Activated CD4-positive, alpha-beta T cell treated with anti-CD3 and anti-CD28 coated beads, Interleukin-2, amount 10 ng/mL, durations not matched to agents 24 days and 14 days (primary cell): ENCODE measurements around the gene CTNNAL1. TPM values are rescaled to one million over a fixed set of nuclear protein-coding genes. Genes with fewer than 3 reads are reported as not detected.
"Not testable (repeated sequence)": the region's sequence is repeated elsewhere in the genome, so short reads cannot be mapped to it uniquely, and the experiment has no call there.

Experiments used
- DNase-seq: peaks from one replicate; pipeline ENCODE4 v3.0.0; 2022
- H3K27ac Mint-ChIP-seq: one replicate; pipeline ENCODE4 v1.8.0; 2022; ENCODE audit warnings: mild to moderate bottlenecking, mixed read lengths
- H3K27me3 Mint-ChIP-seq: one replicate; pipeline ENCODE4 v1.8.0; 2022; ENCODE audit warnings: mixed read lengths
- H3K36me3 Mint-ChIP-seq: one replicate; pipeline ENCODE4 v1.8.0; 2022; ENCODE audit warnings: low read depth, mild to moderate bottlenecking, mixed read lengths
- H3K4me1 Mint-ChIP-seq: one replicate; pipeline ENCODE4 v1.8.0; 2021; ENCODE audit warnings: mixed read lengths
- H3K4me3 Mint-ChIP-seq: one replicate; pipeline ENCODE4 v1.8.0; 2022; ENCODE audit warnings: mild to moderate bottlenecking, moderate library complexity, mixed read lengths
- H3K9me3 Mint-ChIP-seq: one replicate; pipeline ENCODE4 v1.8.0; 2021; ENCODE audit warnings: mixed read lengths
- intact Hi-C: fragments of 100-400 bp; cut with micrococcal nuclease; formaldehyde crosslinking; loops from one replicate; pipeline ENCODE4 v1.15.1; 2023
- total RNA-seq: library from RNA; stranded (reverse); gene quantifications from 2 replicates; pipeline ENCODE4 v1.2.3, GENCODE V29; 2022

CTNNAL1 gene
- total RNA-seq, 1 donor from 2014 or later, result 17.8 TPM

GRCh38 chr9:108997112-108997511 lies 16.2 kb downstream of the CTNNAL1 start:
- peaks cover 1% of the 10 kb centered on the region for H3K27me3 Mint-ChIP-seq
- intact Hi-C loops, result no loop called here
- no peak overlapping the region for H3K27ac Mint-ChIP-seq

GRCh38 chr9:108996643-108997042 lies 16.7 kb downstream of the CTNNAL1 start:
- no peak for DNase-seq
- Mint-ChIP-seq H3K27ac (no peak overlapping the region), H3K27me3 (no peaks in the 10 kb centered on the region), H3K4me1 (peaks cover 11% of the 10 kb centered on the region), H3K9me3 (no peaks in the 10 kb centered on the region), H3K36me3 (peaks cover 6% of the 10 kb centered on the region), H3K4me3 (no peak overlapping the region)
- intact Hi-C loops, result no loop called here

More at GRCh38 chr9:108997112-108997511, 16.2 kb downstream of the CTNNAL1 start:
- Mint-ChIP-seq H3K4me3 (no peak overlapping the region), H3K36me3 (peaks cover 6% of the 10 kb centered on the region), H3K4me1 (peaks cover 11% of the 10 kb centered on the region), H3K9me3 (peaks cover under 1% of the 10 kb centered on the region)
- no peak for DNase-seq

GRCh38 chr9:108994695-108995094 lies 18.6 kb downstream of the CTNNAL1 start:
- H3K4me3 Mint-ChIP-seq, result no peak overlapping the region
- H3K4me1 Mint-ChIP-seq, result peaks cover 7% of the 10 kb centered on the region
- no peaks in the 10 kb centered on the region for H3K27me3 Mint-ChIP-seq
- intact Hi-C loops, result no loop called here
- H3K36me3 Mint-ChIP-seq, result peaks cover 12% of the 10 kb centered on the region
- no peak overlapping the region for H3K27ac Mint-ChIP-seq
- peak; percentile 59 for DNase-seq
- H3K9me3 Mint-ChIP-seq, result no peaks in the 10 kb centered on the region

GRCh38 chr9:108991479-108991878 lies 21.8 kb downstream of the CTNNAL1 start:
- H3K4me1 Mint-ChIP-seq, result peaks cover 7% of the 10 kb centered on the region
- peaks cover 6% of the 10 kb centered on the region for H3K9me3 Mint-ChIP-seq
- H3K36me3 Mint-ChIP-seq, result peaks cover 17% of the 10 kb centered on the region

GRCh38 chr9:108983885-108984284 lies 29.4 kb downstream of the CTNNAL1 start:
- no peak overlapping the region for H3K27ac Mint-ChIP-seq
- no peak overlapping the region for H3K4me3 Mint-ChIP-seq
- intact Hi-C loops, result no loop called here
- H3K27me3 Mint-ChIP-seq, result no peaks in the 10 kb centered on the region
- DNase-seq, result no peak
- peaks cover 6% of the 10 kb centered on the region for H3K9me3 Mint-ChIP-seq
- H3K4me1 Mint-ChIP-seq, result no peaks in the 10 kb centered on the region
- H3K36me3 Mint-ChIP-seq, result peaks cover 7% of the 10 kb centered on the region

More at GRCh38 chr9:108991479-108991878, 21.8 kb downstream of the CTNNAL1 start:
- intact Hi-C loops, result no loop called here
- no peak overlapping the region for H3K4me3 Mint-ChIP-seq
- H3K27me3 Mint-ChIP-seq, result no peaks in the 10 kb centered on the region
- DNase-seq, result no peak
- no peak overlapping the region for H3K27ac Mint-ChIP-seq

- intact Hi-C loops, result no loop called here
These were observed 32.4 kb downstream of the CTNNAL1 start for GRCh38 chr9:108980893-108981292.

GRCh38 chr9:108978205-108978604 lies 35.1 kb downstream of the CTNNAL1 start:
- Mint-ChIP-seq H3K27me3 (no peaks in the 10 kb centered on the region), H3K4me3 (no peak overlapping the region), H3K36me3 (no peaks in the 10 kb centered on the region), H3K9me3 (no peaks in the 10 kb centered on the region), H3K27ac (no peak overlapping the region), H3K4me1 (no peaks in the 10 kb centered on the region)
- DNase-seq, result no peak
- intact Hi-C loops, result no loop called here

More at GRCh38 chr9:108980893-108981292, 32.4 kb downstream of the CTNNAL1 start:
- Mint-ChIP-seq H3K4me3 (no peak overlapping the region), H3K36me3 (no peaks in the 10 kb centered on the region), H3K9me3 (no peaks in the 10 kb centered on the region), H3K27me3 (no peaks in the 10 kb centered on the region), H3K27ac (no peak overlapping the region), H3K4me1 (no peaks in the 10 kb centered on the region)
- DNase-seq, result no peak

- Mint-ChIP-seq H3K4me1 (no peaks in the 10 kb centered on the region), H3K27ac (no peak overlapping the region), H3K9me3 (peaks cover 3% of the 10 kb centered on the region), H3K4me3 (no peak overlapping the region), H3K36me3 (peaks cover 3% of the 10 kb centered on the region), H3K27me3 (no peaks in the 10 kb centered on the region)
- DNase-seq, result no peak
- intact Hi-C loops, result no loop called here
These were observed 39.4 kb downstream of the CTNNAL1 start for GRCh38 chr9:108973895-108974294.

GRCh38 chr9:108972626-108973209 lies 40.6 kb downstream of the CTNNAL1 start:
- Mint-ChIP-seq H3K4me1 (no peaks in the 10 kb centered on the region), H3K27ac (no peak overlapping the region), H3K27me3 (no peaks in the 10 kb centered on the region), H3K9me3 (peaks cover 3% of the 10 kb centered on the region), H3K4me3 (no peak overlapping the region), H3K36me3 (peaks cover 3% of the 10 kb centered on the region)
- no peak for DNase-seq
- intact Hi-C loops, result no loop called here

- H3K9me3 Mint-ChIP-seq, result peaks cover 3% of the 10 kb centered on the region
- H3K4me3 Mint-ChIP-seq, result no peak overlapping the region
- no peaks in the 10 kb centered on the region for H3K27me3 Mint-ChIP-seq
- H3K36me3 Mint-ChIP-seq, result peaks cover 3% of the 10 kb centered on the region
- H3K27ac Mint-ChIP-seq, result no peak overlapping the region
- DNase-seq, result no peak
- H3K4me1 Mint-ChIP-seq, result no peaks in the 10 kb centered on the region
- intact Hi-C loops, result no loop called here
These were observed 41.1 kb downstream of the CTNNAL1 start for GRCh38 chr9:108972186-108972585.

- not testable (repeated sequence) for H3K4me1 Mint-ChIP-seq, H3K9me3 Mint-ChIP-seq
These were observed 41.9 kb downstream of the CTNNAL1 start for GRCh38 chr9:108971392-108971791.

GRCh38 chr9:108967916-108968315 lies 45.4 kb downstream of the CTNNAL1 start:
- Mint-ChIP-seq H3K27ac (no peak overlapping the region), H3K36me3 (peaks cover 3% of the 10 kb centered on the region), H3K9me3 (peaks cover 3% of the 10 kb centered on the region), H3K27me3 (no peaks in the 10 kb centered on the region), H3K4me3 (no peak overlapping the region), H3K4me1 (no peaks in the 10 kb centered on the region)
- no peak for DNase-seq
- intact Hi-C loops, result no loop called here

More at GRCh38 chr9:108971392-108971791, 41.9 kb downstream of the CTNNAL1 start:
- intact Hi-C loops, DNase-seq, H3K27me3 Mint-ChIP-seq, H3K27ac Mint-ChIP-seq, H3K4me3 Mint-ChIP-seq, H3K36me3 Mint-ChIP-seq: not testable (repeated sequence)

- H3K27me3 Mint-ChIP-seq, result no peaks in the 10 kb centered on the region
- H3K36me3 Mint-ChIP-seq, result no peaks in the 10 kb centered on the region
- H3K4me3 Mint-ChIP-seq, result no peak overlapping the region
- DNase-seq, result no peak
- intact Hi-C loops, result no loop called here
- no peaks in the 10 kb centered on the region for H3K4me1 Mint-ChIP-seq
- no peak overlapping the region for H3K27ac Mint-ChIP-seq
- no peaks in the 10 kb centered on the region for H3K9me3 Mint-ChIP-seq
These were observed 49.7 kb downstream of the CTNNAL1 start for GRCh38 chr9:108963459-108964143.

GRCh38 chr9:108961151-108961550 lies 52.1 kb downstream of the CTNNAL1 start:
- DNase-seq, result no peak
- no peaks in the 10 kb centered on the region for H3K36me3 Mint-ChIP-seq
- H3K27ac Mint-ChIP-seq, result no peak overlapping the region
- no peak overlapping the region for H3K4me3 Mint-ChIP-seq
- no peaks in the 10 kb centered on the region for H3K4me1 Mint-ChIP-seq
- intact Hi-C loops, result no loop called here
- no peaks in the 10 kb centered on the region for H3K9me3 Mint-ChIP-seq
- no peaks in the 10 kb centered on the region for H3K27me3 Mint-ChIP-seq
